Heart right ventricle (tissue), 16 donors: ENCODE results near the gene CFDP1. TPM values are rescaled to one million over a fixed set of nuclear protein-coding genes. Genes with fewer than 3 reads are reported as not detected.

ENCODE experiments used
- ATAC-seq, 8 donors: fragments of 200-7000 bp; cut with Tn5 transposase; one replicate each; pipeline ENCODE4 v1.9.1; 2020; ENCODE audit warnings: mild to moderate bottlenecking in 8 of 8, moderate library complexity in 8 of 8, moderate number of reproducible peaks in 1 of 8
- DNase-seq, 2 donors: peaks; one replicate each; pipeline ENCODE4 v3.0.0-alpha.2; 2020
- H3K27ac ChIP-seq, 10 donors: fragments of 200-600 bp; sonication (generic) in 2 of 10; one replicate each; pipeline versions ENCODE4 v1.5.0 to v1.8.0; 2020 to 2022; ENCODE audit warnings: mild to moderate bottlenecking in 3 of 10
- H3K27me3 ChIP-seq, 7 donors: fragments of 200-600 bp; one replicate each; pipeline ENCODE4 v1.8.0; 2021 to 2022; ENCODE audit warnings: mild to moderate bottlenecking in 2 of 7
- H3K36me3 ChIP-seq, 9 donors: fragments of 200-600 bp; sonication (generic) in 1 of 9; one replicate each; pipeline versions ENCODE4 v1.5.0 to v1.8.0; 2020 to 2022; ENCODE audit warnings: mild to moderate bottlenecking in 2 of 9
- H3K4me1 ChIP-seq, 9 donors: fragments of 200-600 bp; sonication (generic) in 1 of 9; one replicate each; pipeline versions ENCODE4 v1.5.0 to v1.8.0; 2020 to 2022; ENCODE audit warnings: mild to moderate bottlenecking in 4 of 9
- H3K4me3 ChIP-seq, 10 donors: fragments of 200-600 bp; sonication (generic) in 2 of 10; one replicate each; pipeline versions ENCODE4 v1.5.0 to v1.8.0; 2020 to 2022; ENCODE audit warnings: mild to moderate bottlenecking in 7 of 10, moderate library complexity in 2 of 10
- H3K9me3 ChIP-seq, 11 donors: fragments of 200-600 bp in 10 of 11; sonication (generic) in 2 of 11; one replicate each; pipeline versions ENCODE4 v1.5.0 to v1.8.0; 2013 to 2022; ENCODE audit warnings: mild to moderate bottlenecking in 2 of 11, control low read depth in 1 of 11, moderate library complexity in 1 of 11
- CTCF ChIP-seq, 9 donors: fragments of 200-600 bp; sonication (generic) in 2 of 9; IDR thresholded peaks; one replicate each; pipeline versions ENCODE4 v1.5.0 to v1.8.0; 2021 to 2022; ENCODE audit warnings: antibody characterized with exemption in 9 of 9, mild to moderate bottlenecking in 5 of 9, moderate library complexity in 1 of 9
- WGBS, 2 donors: extraction: QIAGEN DNeasy Blood & Tissue Kit; methylation state at CpG; one replicate each; pipeline ENCODE4 v1.1.7; 2013; ENCODE audit warnings: inconsistent platforms in 1 of 2; 5-methylcytosine and 5-hydroxymethylcytosine counted together
- intact Hi-C, 10 donors: fragments of 100-400 bp; cut with DNase I; formaldehyde crosslinking; loops; one replicate each; pipeline versions ENCODE4 v1.11.1 to v1.14.2; 2022
- polyA plus RNA-seq, 2 donors: library from polyadenylated mRNA; stranded (reverse); fragments of 200-250 nt; gene quantifications; one replicate each; pipeline ENCODE4 v1.2.3, GENCODE V29; 2013
- total RNA-seq, 10 donors: library from RNA; stranded (reverse); fragmentation: NEBNext Ultra II Directional in 3 of 10; extraction: Animal tissue kit (Norgen Biotek cat#: 25700) in 3 of 10; gene quantifications; one replicate each; pipeline versions ENCODE4 v1.2.1 to v1.2.4, GENCODE V29; 2021 to 2023
- donor health status: Arrhythmogenic right ventricular cardiomyopathy.
- donor health status: ischemic (EF 13 %, LVEDD 7.1; RV severe dilation, severe dysfunction).
- donor health status: healthy with polysubstance abuse.
- donor health status: DM: no; HTN: yes; CAD: no.
- donor health status: DM: no; HTN: no; CAD: no.
- donor health status: ischemic (EF 25% LVEDD 6.9; RV normal size, moderate dysfunction).
- donor health status: ischemic (EF 25% LVEDD 5.7; RV mildly dilated, moderate dysfunction).
- donor health status: healthy.
- donor health status: DM: yes; HTN: yes; CAD: no.
- donor health status: Ischemic cardiomyopathy.
- donor health status: ischemic (EF 35%, LVEDD 5.7; RV mildly dilated, moderate dysfunction).
- donor health status: nonischemic (EF 11% LVEDD 7.7; RV severe dilation, severe dysfunction).
- donor health status: DM: yes; HTN: yes; CAD: no.
- donor health status: PGD.
- donor health status: ischemic (EF 29% LVEDD 5.4; RV normal size, mild dysfunction).
- donor health status: nonischemic (EF 23%, LVEDD 6.1; RV moderate dilation, normal function).

The CFDP1 gene
- total and polyA plus RNA-seq, 12 donors = 19.0 to 63.6 (median 25.0) TPM

GRCh38 chr16:75402159-75402820 is 31.0 kb downstream of the CFDP1 start:
- WGBS, 2 donors = 13 to 19% methylated on average over 2 of the region's 2 CpGs
- peaks cover 0 to 41% (median 6%) of the 10 kb centered on the region in 9 donors for H3K36me3 ChIP-seq
- peaks cover 0 to 34% (median 21%) of the 10 kb centered on the region in 9 donors for H3K4me1 ChIP-seq
- peak in 1 of 2 donors; percentile 15 for DNase-seq
- peak in 6 of 8 donors; percentile 41 to 75 (median 64) for ATAC-seq
- TF ChIP-seq CTCF (IDR thresholded peaks at IDR 0.05) = no peak
- H3K27me3 ChIP-seq = no peaks in the 10 kb centered on the region
- H3K27ac ChIP-seq = peak overlapping the region in 8 of 10 donors; percentile 28 to 86 (median 74)
- intact Hi-C loops = loop anchor here in 5 of 10 donors (2.0 to 5.0 kb wide), 4 partner anchors 170 to 205 kb away; no protein-coding TSS in a partner anchor
- H3K9me3 ChIP-seq = no peaks in the 10 kb centered on the region
- H3K4me3 ChIP-seq = no peak overlapping the region

- TF ChIP-seq CTCF (IDR thresholded peaks at IDR 0.05) = no peak
- Histone ChIP-seq H3K27ac (peak overlapping the region in 8 of 10 donors; percentile 28 to 86 (median 74)), H3K27me3 (no peaks in the 10 kb centered on the region), H3K4me3 (no peak overlapping the region), H3K36me3 (peaks cover 0 to 35% (median 4%) of the 10 kb centered on the region in 9 donors), H3K4me1 (peaks cover 0 to 34% (median 21%) of the 10 kb centered on the region in 9 donors), H3K9me3 (no peaks in the 10 kb centered on the region)
- DNase-seq (no peak), ATAC-seq (peak in 4 of 8 donors; percentile 6 to 18 (median 7))
- intact Hi-C loops = loop anchor here in 5 of 10 donors (2.0 to 5.0 kb wide), 4 partner anchors 169 to 204 kb away; no protein-coding TSS in a partner anchor
Measured at GRCh38 chr16:75401691-75402090, 31.6 kb downstream of the CFDP1 start.

- DNase-seq = no peak
- intact Hi-C loops = no loop called here
Measured at GRCh38 chr16:75398333-75398732, 35.0 kb downstream of the CFDP1 start.

GRCh38 chr16:75394941-75395340 is 38.4 kb downstream of the CFDP1 start:
- H3K36me3 ChIP-seq = peaks cover 0 to 61% (median 4%) of the 10 kb centered on the region in 9 donors
- WGBS, 2 donors = 92 to 93% methylated on average over 5 of the region's 5 CpGs
- ATAC-seq = no peak

More at GRCh38 chr16:75398333-75398732, 35.0 kb downstream of the CFDP1 start:
- no peak for TF ChIP-seq CTCF (IDR thresholded peaks at IDR 0.05)
- Histone ChIP-seq H3K9me3 (no peaks in the 10 kb centered on the region), H3K4me1 (peaks cover 0 to 34% (median 21%) of the 10 kb centered on the region in 9 donors), H3K4me3 (no peak overlapping the region), H3K27me3 (no peaks in the 10 kb centered on the region), H3K36me3 (peaks cover 0 to 28% (median 4%) of the 10 kb centered on the region in 9 donors), H3K27ac (peak overlapping the region in 2 of 10 donors; percentile 35 to 60)
- 44 to 45% methylated on average over 1 of the region's 1 CpG for WGBS, 2 donors
- ATAC-seq = peak in 1 of 8 donors; percentile 27

More at GRCh38 chr16:75394941-75395340, 38.4 kb downstream of the CFDP1 start:
- intact Hi-C loops = no loop called here
- H3K27ac ChIP-seq = no peak overlapping the region
- H3K27me3 ChIP-seq = no peaks in the 10 kb centered on the region
- DNase-seq = no peak
- no peak overlapping the region for H3K4me3 ChIP-seq
- peaks cover 0 to 37% (median 12%) of the 10 kb centered on the region in 9 donors for H3K4me1 ChIP-seq
- no peaks in the 10 kb centered on the region for H3K9me3 ChIP-seq
- TF ChIP-seq CTCF (IDR thresholded peaks at IDR 0.05) = no peak
